ENCODE data around the gene CABP1.

CABP1 gene

DNA sequence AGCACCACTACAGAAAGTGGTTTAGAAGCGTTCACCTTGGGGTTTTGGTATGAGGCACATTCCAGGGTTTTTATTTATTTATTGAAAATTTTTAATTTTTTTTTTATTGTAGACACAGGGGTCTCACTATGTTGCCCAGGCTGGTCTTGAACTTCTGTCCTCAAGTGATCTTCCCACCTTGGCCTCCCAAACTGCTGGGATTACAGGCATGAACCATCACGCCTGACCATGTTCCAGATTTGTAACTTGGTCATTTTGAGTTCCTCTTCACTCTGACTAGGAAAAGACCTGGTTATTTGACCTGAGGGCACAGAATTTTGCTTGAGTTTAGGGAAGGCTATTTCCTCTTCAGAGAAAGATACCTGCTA lies 49.6 kb downstream of the CABP1 start:
- Histone ChIP-seq H3K27ac (ENCODE audit: low read depth, low read length) (no peak overlapping the region), H3K9ac (ENCODE audit: low read length) (no peak overlapping the region), H3K9me2 (replicated peaks; ENCODE audit: insufficient read depth, low read length) (no peaks in the 10 kb centered on the region), H3K27me3 (ENCODE audit: low read length) (no peaks in the 10 kb centered on the region), H2AFZ (ENCODE audit: low read depth, low read length, severe bottlenecking) (no peak overlapping the region), H3K79me2 (ENCODE audit: insufficient read depth, low read length) (peaks cover 64% of the 10 kb centered on the region), H3K4me2 (ENCODE audit: low read depth, low read length, poor library complexity, severe bottlenecking) (peak overlapping the region; percentile 80), H3K36me3 (ENCODE audit: low read length) (peaks cover 7% of the 10 kb centered on the region; the same call in 1 of the 2 replicates), H3K4me3 (ENCODE audit: insufficient read depth, low read length, poor library complexity, severe bottlenecking) (no peak overlapping the region), H4K20me1 (ENCODE audit: low read depth, low read length) (no peaks in the 10 kb centered on the region), H3K9me3 (ENCODE audit: insufficient read depth, low read length) (no peaks in the 10 kb centered on the region), H3F3A (ENCODE audit: insufficient read depth) (peaks cover 10% of the 10 kb centered on the region)
- TF ChIP-seq EZH2phosphoT487 (conservative IDR thresholded peaks at IDR 0.05; ENCODE audit: low read length) (no peak), CTCF (IDR thresholded peaks at IDR 0.05; ENCODE audit: insufficient read depth, low read length, poor library complexity, severe bottlenecking) (no peak)

GRCh38 chr12:120690978-120691377 lies 50.6 kb downstream of the CABP1 start:
- H3K79me2 ChIP-seq (ENCODE audit: insufficient read depth, low read length): peaks cover 64% of the 10 kb centered on the region
- H3K36me3 ChIP-seq (ENCODE audit: low read length): peaks cover 12% of the 10 kb centered on the region; the same call in 1 of the 2 replicates
- H3K9ac ChIP-seq (ENCODE audit: low read length): no peak overlapping the region
- H3F3A ChIP-seq (ENCODE audit: insufficient read depth): peaks cover under 1% of the 10 kb centered on the region; the same call in 1 of the 2 replicates
- H3K9me3 ChIP-seq (ENCODE audit: insufficient read depth, low read length): no peaks in the 10 kb centered on the region
- no peaks in the 10 kb centered on the region for H4K20me1 ChIP-seq (ENCODE audit: low read depth, low read length)
- H2AFZ ChIP-seq (ENCODE audit: low read depth, low read length, severe bottlenecking): no peak overlapping the region
- no peaks in the 10 kb centered on the region for H3K27me3 ChIP-seq (ENCODE audit: low read length)
- no peak overlapping the region for H3K4me2 ChIP-seq (ENCODE audit: low read depth, low read length, poor library complexity, severe bottlenecking)
- no peak overlapping the region for H3K4me3 ChIP-seq (ENCODE audit: insufficient read depth, low read length, poor library complexity, severe bottlenecking)
- H3K27ac ChIP-seq (ENCODE audit: low read depth, low read length): no peak overlapping the region
- TF ChIP-seq CTCF (IDR thresholded peaks at IDR 0.05; ENCODE audit: insufficient read depth, low read length, poor library complexity, severe bottlenecking): no peak
- no peak for TF ChIP-seq EZH2phosphoT487 (conservative IDR thresholded peaks at IDR 0.05; ENCODE audit: low read length)
- no peaks in the 10 kb centered on the region for H3K9me2 ChIP-seq (replicated peaks; ENCODE audit: insufficient read depth, low read length)

GRCh38 chr12:120692524-120693033 lies 52.2 kb downstream of the CABP1 start:
- H3K9ac ChIP-seq (ENCODE audit: low read length): no peak overlapping the region
- H3K9me3 ChIP-seq (ENCODE audit: insufficient read depth, low read length): no peaks in the 10 kb centered on the region
- no peak for TF ChIP-seq EZH2phosphoT487 (conservative IDR thresholded peaks at IDR 0.05; ENCODE audit: low read length)
- no peak for TF ChIP-seq CTCF (IDR thresholded peaks at IDR 0.05; ENCODE audit: insufficient read depth, low read length, poor library complexity, severe bottlenecking)
- peaks cover 58% of the 10 kb centered on the region for H3K79me2 ChIP-seq (ENCODE audit: insufficient read depth, low read length)
- H3K36me3 ChIP-seq (ENCODE audit: low read length): peaks cover 19% of the 10 kb centered on the region; the same call in 1 of the 2 replicates
- H3K4me3 ChIP-seq (ENCODE audit: insufficient read depth, low read length, poor library complexity, severe bottlenecking): no peak overlapping the region
- H2AFZ ChIP-seq (ENCODE audit: low read depth, low read length, severe bottlenecking): no peak overlapping the region
- no peaks in the 10 kb centered on the region for H3F3A ChIP-seq (ENCODE audit: insufficient read depth)
- no peaks in the 10 kb centered on the region for H4K20me1 ChIP-seq (ENCODE audit: low read depth, low read length)
- H3K27me3 ChIP-seq (ENCODE audit: low read length): no peaks in the 10 kb centered on the region
- no peak overlapping the region for H3K27ac ChIP-seq (ENCODE audit: low read depth, low read length)
- no peak overlapping the region for H3K4me2 ChIP-seq (ENCODE audit: low read depth, low read length, poor library complexity, severe bottlenecking)
- no peaks in the 10 kb centered on the region for H3K9me2 ChIP-seq (replicated peaks; ENCODE audit: insufficient read depth, low read length)

Data from SU-DHL-6 (cell line).